NCI-H1436 treated with DMSO at 0.1 percent for 48 hours (cell line): ENCODE measurements around the gene SNRNP48.
A peak's percentile ranks its signal among the peaks of the same experiment; 100 is the strongest.

Source experiments
- DNase-seq: peaks from one replicate; lab custom pipeline; 2025; lab: John Stamatoyannopoulos, UW

The SNRNP48 gene

GRCh38 chr6:7559196-7559595, 30.8 kb upstream of the SNRNP48 start:
- no peak for DNase-seq

DNA sequence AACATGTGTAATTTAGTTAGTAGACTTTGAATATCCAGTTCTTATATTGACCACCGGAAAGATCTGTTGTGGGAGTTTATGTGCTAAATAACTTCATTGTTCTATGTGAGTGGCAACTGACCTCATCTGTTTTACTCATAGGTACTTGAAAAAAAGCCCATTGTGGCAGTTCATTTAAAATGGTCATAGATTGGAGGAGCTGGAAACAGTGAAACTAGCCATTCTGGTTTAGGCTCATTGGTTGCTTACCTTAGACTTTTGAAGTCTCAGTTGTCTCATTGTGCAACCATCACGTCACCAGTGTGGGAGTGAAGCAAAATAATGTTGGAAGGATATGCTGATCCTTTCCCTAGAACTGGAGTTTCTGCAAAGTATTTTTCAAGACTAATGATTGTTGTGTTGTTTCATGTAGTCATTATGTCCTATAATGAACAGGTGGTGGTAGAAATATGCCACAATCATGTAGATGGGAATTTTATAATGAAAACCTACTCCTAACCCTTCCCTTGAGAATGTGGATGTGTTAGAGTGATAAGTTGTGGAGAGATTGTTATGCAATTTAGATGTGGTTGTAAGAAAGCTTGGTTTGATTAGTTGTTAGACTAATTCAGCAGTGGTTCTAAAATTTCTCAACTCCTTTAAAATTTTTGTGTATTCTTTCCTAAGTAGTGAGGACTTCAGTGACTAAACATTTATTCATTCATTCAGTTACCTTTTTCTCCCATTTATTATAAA, 30.2 kb upstream of the SNRNP48 start:
- DNase-seq, result no peak

- DNase-seq, result peak; percentile 31
Observed at GRCh38 chr6:7561153-7561964, 28.6 kb upstream of the SNRNP48 start.

DNA sequence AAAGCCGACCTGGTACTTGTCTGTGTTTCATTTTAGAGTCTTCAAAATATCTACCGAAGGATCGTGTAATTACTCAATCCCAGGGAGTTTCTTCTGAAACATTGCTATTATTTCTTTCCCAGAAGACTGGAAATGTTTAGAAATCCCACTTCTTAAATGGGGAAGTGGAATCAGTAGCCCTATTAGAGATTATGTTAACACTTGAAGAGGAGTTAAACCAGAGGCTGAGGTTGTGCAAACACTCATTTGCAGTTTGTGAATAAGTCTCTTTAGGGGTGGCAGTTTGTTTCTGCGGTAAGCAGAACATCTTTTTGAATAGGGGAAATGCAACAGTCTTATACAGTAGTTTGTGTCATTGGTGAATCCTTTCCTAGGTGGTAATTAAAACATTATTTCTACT, 27.2 kb upstream of the SNRNP48 start:
- DNase-seq, result no peak

DNA sequence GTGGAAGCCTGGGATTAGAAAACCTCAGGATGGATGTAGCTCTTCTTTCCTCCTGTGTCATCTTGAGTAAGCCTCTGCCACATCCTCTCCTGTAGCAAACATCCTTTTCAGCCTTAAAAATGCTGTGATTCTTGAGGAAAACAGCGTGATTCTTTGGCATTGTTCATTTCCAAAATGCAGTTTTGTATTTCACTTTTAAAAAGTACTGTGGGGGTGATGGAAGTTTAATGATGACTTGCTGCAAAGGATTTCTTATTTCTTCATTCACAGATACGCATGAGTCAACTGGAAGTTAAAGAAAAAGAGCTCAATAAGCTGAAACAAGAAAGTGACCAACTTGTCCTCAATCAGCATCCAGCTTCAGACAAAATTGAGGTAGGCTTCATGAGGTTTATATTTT, 23.9 kb upstream of the SNRNP48 start:
- no peak for DNase-seq

DNA sequence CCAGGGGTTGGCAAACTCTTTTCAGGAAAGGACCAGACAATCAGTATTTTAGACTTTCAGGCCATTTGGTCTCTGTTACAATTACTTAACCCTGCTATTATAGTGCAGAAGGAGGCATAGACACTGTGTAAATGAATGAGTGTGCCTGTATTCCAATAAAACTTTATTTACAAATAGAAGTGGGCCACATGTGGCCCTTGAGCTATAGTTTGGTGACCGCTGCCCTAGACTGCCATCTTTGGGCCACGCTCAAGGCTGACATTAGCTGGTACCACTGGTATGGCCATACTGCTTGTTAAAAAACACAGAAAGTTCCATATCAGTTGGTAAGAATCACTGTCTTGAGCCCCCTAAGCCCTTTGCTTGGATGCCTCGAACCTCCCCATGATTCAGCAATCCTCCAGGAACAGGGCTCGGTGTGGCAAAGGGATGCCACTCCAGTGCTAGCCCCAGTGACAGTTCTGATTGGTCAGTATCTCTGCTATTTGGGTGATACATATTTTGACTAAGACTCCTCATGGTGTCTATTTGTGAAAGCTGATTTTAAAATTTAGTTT, 23.3 kb upstream of the SNRNP48 start:
- DNase-seq, result no peak

DNA sequence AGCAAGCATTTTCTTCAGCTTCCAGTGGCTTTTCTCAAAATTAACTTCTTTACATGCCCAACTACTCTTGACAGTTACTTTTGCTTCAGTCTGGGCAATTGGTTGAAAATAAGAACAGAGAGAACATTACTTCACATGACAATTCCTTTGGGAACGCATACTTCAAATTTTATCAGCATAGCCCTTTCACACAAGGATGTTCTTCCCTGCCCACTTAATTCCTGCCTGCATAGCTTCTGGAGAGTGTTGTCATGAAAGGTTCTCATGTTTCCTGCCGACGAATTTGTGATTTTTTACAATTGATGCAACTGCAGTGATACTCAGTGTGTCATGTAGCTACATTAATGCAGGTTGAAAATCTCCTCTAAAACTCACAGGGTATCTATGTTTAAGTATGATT, 22.0 kb upstream of the SNRNP48 start:
- DNase-seq, result no peak

DNA sequence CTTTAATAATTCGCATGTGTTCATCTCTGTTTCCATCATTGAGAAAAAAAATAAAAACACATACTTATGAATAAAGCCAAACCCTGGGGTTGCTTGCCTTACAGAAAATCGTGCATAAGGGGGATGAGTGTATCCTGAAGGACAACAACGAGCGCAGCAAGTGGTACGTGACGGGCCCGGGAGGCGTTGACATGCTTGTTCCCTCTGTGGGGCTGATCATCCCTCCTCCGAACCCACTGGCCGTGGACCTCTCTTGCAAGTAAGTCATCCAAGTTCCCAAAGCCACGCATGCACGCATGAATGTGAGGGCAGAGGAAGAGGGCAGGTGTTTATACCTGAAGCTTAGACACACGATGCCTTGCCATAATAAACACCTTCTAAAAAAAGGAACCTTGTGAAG, 20.9 kb upstream of the SNRNP48 start:
- no peak for DNase-seq

DNA sequence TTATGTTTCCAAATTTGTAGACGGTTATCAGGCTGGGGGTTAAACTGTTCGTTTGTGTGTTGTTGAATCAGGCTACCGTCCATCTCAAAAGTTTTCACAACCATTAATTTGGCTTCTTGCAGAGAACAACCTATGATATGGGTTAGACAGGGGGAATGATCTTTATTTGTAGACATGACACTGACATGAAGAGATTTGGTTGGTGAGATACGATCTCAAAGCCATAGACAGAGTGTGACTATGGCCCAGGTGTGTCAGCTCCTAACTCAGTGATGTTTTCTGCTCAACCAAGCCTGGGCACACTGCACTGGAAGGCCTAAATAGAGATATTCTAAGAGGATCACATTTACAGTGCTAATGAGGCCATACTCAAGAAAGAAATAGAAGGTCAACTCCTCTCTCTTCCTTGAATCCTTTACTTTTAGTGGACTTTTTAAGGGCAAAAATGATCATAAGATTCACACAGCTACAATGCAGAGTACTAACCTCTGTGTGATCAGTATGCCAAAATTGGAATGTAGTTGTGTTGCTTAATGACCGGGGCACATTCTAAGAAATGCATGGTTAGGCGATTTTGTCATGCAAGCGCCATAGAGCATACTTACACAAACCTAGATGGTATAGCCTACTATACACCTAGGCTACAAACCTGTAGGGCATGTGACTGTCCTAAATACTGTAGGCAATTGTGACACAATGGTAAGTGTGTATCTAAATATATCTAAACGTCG, 17.6 kb upstream of the SNRNP48 start:
- no peak for DNase-seq

- no peak for DNase-seq
Observed at GRCh38 chr6:7574500-7574899, 15.5 kb upstream of the SNRNP48 start.

- no peak for DNase-seq
Observed at GRCh38 chr6:7578516-7578915, 11.5 kb upstream of the SNRNP48 start.

GRCh38 chr6:7578931-7579330, 11.1 kb upstream of the SNRNP48 start:
- no peak for DNase-seq

GRCh38 chr6:7579851-7580250, 10.1 kb upstream of the SNRNP48 start:
- no peak for DNase-seq

GRCh38 chr6:7580537-7580926, 9.5 kb upstream of the SNRNP48 start:
- no peak for DNase-seq

GRCh38 chr6:7580927-7581618, 8.9 kb upstream of the SNRNP48 start:
- no peak for DNase-seq

- no peak for DNase-seq
Observed at GRCh38 chr6:7585287-7585930, 4.6 kb upstream of the SNRNP48 start.

GRCh38 chr6:7587631-7588100, 2.3 kb upstream of the SNRNP48 start:
- no peak for DNase-seq

DNA sequence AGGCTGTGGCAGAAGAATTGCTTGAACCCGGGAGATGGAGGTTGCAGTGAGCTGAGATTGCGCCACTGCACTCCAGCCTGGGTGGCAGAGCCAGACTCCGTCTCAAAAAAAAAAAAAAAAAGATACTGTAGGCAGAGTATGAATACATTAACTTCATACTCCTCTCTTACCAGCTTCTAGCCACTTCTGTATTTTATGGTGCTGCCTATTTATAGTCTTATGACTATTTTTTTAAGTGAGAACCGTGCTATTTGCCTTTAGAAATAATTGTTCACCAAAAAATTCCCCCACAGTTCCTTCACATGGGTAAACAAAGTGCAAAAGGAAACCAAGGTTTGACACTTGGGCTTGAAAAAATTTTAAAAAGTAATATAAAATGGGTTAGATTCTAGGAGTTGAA, 1.5 kb upstream of the SNRNP48 start:
- no peak for DNase-seq

DNA sequence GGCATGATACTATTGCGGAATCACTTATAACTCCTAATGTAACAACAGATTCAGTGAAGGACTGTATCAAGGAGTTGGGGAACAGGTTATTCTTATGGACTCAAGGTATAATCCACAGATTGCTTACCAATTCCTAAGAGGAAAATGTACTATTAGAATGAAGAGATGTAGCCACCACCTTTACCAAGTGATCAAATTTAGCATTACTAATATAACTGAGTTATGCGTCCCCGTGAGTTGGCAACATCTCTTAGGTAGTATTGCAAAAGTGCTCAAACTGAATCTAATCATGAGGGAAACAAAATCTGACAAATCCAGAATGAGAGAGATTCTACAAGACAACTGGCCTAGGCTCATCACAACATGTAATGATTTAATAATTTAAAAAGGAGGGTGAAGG, 777 bp upstream of the SNRNP48 start:
- DNase-seq, result no peak

GRCh38 chr6:7590918-7591302, 912 bp downstream of the SNRNP48 start:
- DNase-seq, result no peak

DNA sequence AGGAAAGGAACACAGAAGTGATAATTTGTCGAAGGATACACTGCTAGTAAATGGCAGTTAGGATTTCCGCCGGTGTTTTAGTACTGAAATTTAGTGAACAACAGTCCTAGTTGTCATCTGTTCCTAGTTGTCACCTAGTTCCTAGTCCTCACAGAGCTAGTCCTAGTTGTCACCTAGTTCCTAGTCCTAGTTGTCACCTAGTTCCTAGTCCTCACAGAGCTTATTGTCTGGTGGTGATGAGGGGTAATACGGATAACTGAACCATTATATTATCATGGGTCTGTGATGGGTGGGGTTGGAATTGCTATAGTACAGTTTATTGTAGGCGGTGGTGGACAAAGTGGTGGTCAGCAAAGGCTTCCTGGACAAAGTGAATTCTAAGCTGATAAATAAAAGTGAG, 1.8 kb downstream of the SNRNP48 start:
- DNase-seq, result no peak
